GM12878 (cell line): ENCODE measurements around the gene CHD1. TPM values are rescaled to one million over a fixed set of nuclear protein-coding genes. Genes with fewer than 3 reads are reported as not detected.

ENCODE experiments used
- ATAC-seq: fragments of 200-7000 bp; cut with Tn5 transposase; 3 replicates; pipeline ENCODE4 v1.9.1; 2020; ENCODE audit warnings: mild to moderate bottlenecking, moderate library complexity
- BruUV-seq: library from RNA; stranded (reverse); fragments of 400-500 nt; replicated peaks from 2 replicates; lab custom pipeline; 2021; lab: Mats Ljungman, UMichigan
- CTCF ChIA-PET: fragments of 300-600 bp; sonication (Branson Sonifier 250); formaldehyde crosslinking; extraction: SDS; loops from one replicate; lab custom pipeline; 2021; ENCODE audit warnings: inconsistent platforms; lab: Yijun Ruan, JAX
- POLR2A ChIA-PET: fragments of 350-600 bp; formaldehyde crosslinking; extraction: SDS; loops from one replicate; lab custom pipeline; 2021; ENCODE audit warnings: inconsistent platforms; lab: Charles Lee
- RAD21 ChIA-PET: fragments of 300-600 bp; sonication (Branson Sonifier 250); formaldehyde crosslinking; loops from one replicate; lab custom pipeline; 2023; ENCODE audit warnings: antibody characterized with exemption; ENCODE audit not compliant: unreplicated experiment; lab: Charles Lee
- SMC1A ChIA-PET: fragments of 300-600 bp; sonication (Branson Sonifier 250); formaldehyde crosslinking; loops from one replicate; lab custom pipeline; 2023; ENCODE audit not compliant: unreplicated experiment, uncharacterized antibody; lab: Charles Lee
- DNase-seq: peaks from one replicate; pipeline ENCODE4 v3.0.0-alpha.2; 2011; ENCODE audit warnings: low read depth, low spot score
- FAIRE-seq: peaks from 3 replicates; lab custom pipeline; 2011; peaks lifted over from hg19 to GRCh38; lab: Jason Lieb, UNC
- H2AFZ ChIP-seq: 2 replicates; pipeline ENCODE4 v1.6.0; 2011; ENCODE audit warnings: low read depth, low read length, control low read depth; ENCODE audit not compliant: control insufficient read depth
- H3K27ac ChIP-seq: 2 replicates; pipeline ENCODE4 v1.5.1; 2011; ENCODE audit warnings: control low read depth; ENCODE audit not compliant: control insufficient read depth, insufficient read depth
- H3K27me3 ChIP-seq, 2 experiments: replicated peaks in 1 of 2; 2 replicates each; pipeline versions ENCODE4 v1.6.0 to v1.6.1; 2011; ENCODE audit warnings: low read length in 1 of 2; ENCODE audit not compliant: control insufficient read depth in 2 of 2, insufficient read depth in 2 of 2
- H3K36me3 ChIP-seq, 2 experiments: 2 replicates each; pipeline ENCODE4 v1.5.1; 2011; ENCODE audit warnings: low read length in 1 of 2; ENCODE audit not compliant: control insufficient read depth in 2 of 2, insufficient read depth in 2 of 2
- H3K4me1 ChIP-seq: 2 replicates; pipeline ENCODE4 v1.6.1; 2011; ENCODE audit warnings: mild to moderate bottlenecking, low read length, moderate library complexity, mixed read lengths; ENCODE audit not compliant: control insufficient read depth, insufficient read depth
- H3K4me2 ChIP-seq: 2 replicates; pipeline ENCODE4 v1.6.0; 2011; ENCODE audit warnings: control low read depth; ENCODE audit not compliant: control insufficient read depth, insufficient read depth
- H3K4me3 ChIP-seq: fragments of 200-600 bp; sonication (generic); 2 replicates; pipeline ENCODE4 v1.5.1; 2016
- H3K79me2 ChIP-seq: 2 replicates; pipeline ENCODE4 v1.6.0; 2011; ENCODE audit warnings: low read length; ENCODE audit not compliant: control insufficient read depth, insufficient read depth
- H3K9ac ChIP-seq: 2 replicates; pipeline ENCODE4 v1.8.0; 2011; ENCODE audit warnings: low read length, control low read depth, mixed read lengths; ENCODE audit not compliant: control insufficient read depth, insufficient read depth
- H3K9me3 ChIP-seq: replicated peaks from 3 replicates; pipeline ENCODE4 v1.5.1; 2011; ENCODE audit warnings: mild to moderate bottlenecking, low read length; ENCODE audit not compliant: control insufficient read depth, insufficient read depth
- H4K20me1 ChIP-seq: 2 replicates; pipeline ENCODE4 v1.6.0; 2011; ENCODE audit not compliant: control insufficient read depth, insufficient read depth
- EGR1 ChIP-seq, 2 experiments: IDR thresholded peaks; 1 replicate in 1 of 2; 2 replicates in 1 of 2; pipeline ENCODE4 v1.6.1; 2011 to 2012; ENCODE audit warnings: low read depth in 2 of 2, low read length in 2 of 2, borderline replicate concordance in 1 of 2, mild to moderate bottlenecking in 1 of 2, moderate library complexity in 1 of 2
- FOXK2 ChIP-seq: fragments of 450-650 bp; IDR thresholded peaks from 2 replicates; pipeline ENCODE4 v1.6.1; 2017; ENCODE audit warnings: mild to moderate bottlenecking, moderate library complexity
- NFYB ChIP-seq: IDR thresholded peaks from 2 replicates; pipeline ENCODE4 v1.6.1; 2011; ENCODE audit warnings: low read depth, mild to moderate bottlenecking, low read length, improper control_type of control experiment, moderate library complexity; ENCODE audit not compliant: insufficient read depth
- PML ChIP-seq: IDR thresholded peaks from 2 replicates; pipeline ENCODE4 v1.6.1; 2012; ENCODE audit warnings: low read length, inconsistent platforms
- RB1 ChIP-seq: fragments of 450-650 bp; formaldehyde crosslinking; IDR thresholded peaks from 2 replicates; pipeline ENCODE4 v1.6.1; 2017; ENCODE audit warnings: mild to moderate bottlenecking, borderline replicate concordance
- TCF12 ChIP-seq: IDR thresholded peaks from 2 replicates; pipeline ENCODE4 v1.6.1; 2011; ENCODE audit warnings: low read depth, mild to moderate bottlenecking, low read length
- ZBTB40 ChIP-seq: fragments of 450-650 bp; IDR thresholded peaks from 2 replicates; pipeline ENCODE4 v1.6.1; 2016; ENCODE audit warnings: mild to moderate bottlenecking, moderate library complexity, borderline replicate concordance
- ZNF274 ChIP-seq: IDR thresholded peaks from one replicate; pipeline ENCODE4 v1.8.0; 2011; ENCODE audit not compliant: insufficient read length, insufficient read depth
- WGBS: methylation state at CpG from one replicate; pipeline ENCODE4 v1.1.6; 2016; ENCODE audit warnings: low lambda C conversion rate; ENCODE audit not compliant: insufficient replicate concordance, insufficient coverage; ENCODE audit errors: missing lambda C conversion rate; 5-methylcytosine and 5-hydroxymethylcytosine counted together
- in situ Hi-C: fragments of 300-500 bp; cut with MboI; formaldehyde crosslinking; loops from 9 replicates; pipeline ENCODE4 v1.14.3; 2018; ENCODE audit warnings: mixed read lengths
- intact Hi-C: fragments of 100-400 bp; cut with micrococcal nuclease; formaldehyde crosslinking; loops from one replicate; pipeline ENCODE4 v1.14.2; 2022; ENCODE audit not compliant: unreplicated experiment
- polyA plus RNA-seq, 11 experiments: library from polyadenylated mRNA; depleted of rRNA in 4 of 11; unstranded in 6 of 11; stranded (reverse) in 5 of 11; fragments of >200 nt; fragmentation: Nextera tagmentation in 4 of 11; fragmentation: Illumina TruSeq in 1 of 11; extraction: Ambion mirVana in 4 of 11; extraction: Trizol in 1 of 11; gene quantifications; 1 replicate in 1 of 11; 2 replicates in 10 of 11; pipeline versions ENCODE4 v1.2.1 to v1.2.3, GENCODE V29; 2011 to 2016; ENCODE audit warnings: inconsistent platforms in 2 of 11, missing spikeins in 2 of 11, low read depth in 1 of 11
- total RNA-seq, 4 experiments: library from RNA; depleted of rRNA in 3 of 4; stranded (reverse); fragments of >200 nt in 3 of 4; fragmentation: Illumina TruSeq in 1 of 4; extraction: Trizol in 1 of 4; gene quantifications; 2 replicates each; pipeline versions ENCODE4 v1.2.1 to v1.2.3, GENCODE V29; 2013 to 2021

CHD1 gene
- total and polyA plus RNA-seq, 10 of the 15 experiments (the other 5 are each of a cell fraction or from before 2014, with no cell fraction given) = 25.5 to 158 (median 50.5) TPM

GRCh38 chr5:98968056-98968564, 39.3 kb upstream of the CHD1 start:
- Histone ChIP-seq H3K9ac (no peak overlapping the region), H3K27me3 (no peaks in the 10 kb centered on the region), H3K4me2 (no peak overlapping the region), H3K27ac (no peak overlapping the region), H3K79me2 (no peaks in the 10 kb centered on the region), H3K4me1 (no peaks in the 10 kb centered on the region), H4K20me1 (no peaks in the 10 kb centered on the region), H2AFZ (no peak overlapping the region), H3K4me3 (no peak overlapping the region), H3K36me3 (no peaks in the 10 kb centered on the region), H3K9me3 (no peaks in the 10 kb centered on the region)
- ATAC-seq (no peak), FAIRE-seq (no peak), DNase-seq (no peak)
- ChIA-PET RAD21 (interaction anchor here (1.7 to 1.8 kb wide), 2 partner anchors 65 to 92 kb away, joined by 4 to 5 read pairs; no protein-coding TSS in a partner anchor), SMC1A (interaction anchor here (0.6 to 2.2 kb wide), 5 partner anchors 19 to 92 kb away, joined by 3 to 12 read pairs (median 4); no protein-coding TSS in a partner anchor), CTCF (interaction anchor here (0.6 to 2.4 kb wide), 5 partner anchors 31 to 93 kb away, joined by 3 to 13 read pairs (median 3); no protein-coding TSS in a partner anchor), POLR2A (no interaction called here)
- 93% methylated on average over 4 of the region's 4 CpGs for WGBS
- intact Hi-C loops = no loop called here
- TF ChIP-seq RB1 (no peak), ZBTB40 (no peak), NFYB (no peak), ZNF274 (no peak), PML (no peak), TCF12 (no peak), FOXK2 (no peak), EGR1 (IDR thresholded peaks at IDR 0.05; ENCODE audit: borderline replicate concordance in 1 of 2, low read depth in 2 of 2, low read length in 2 of 2) (no peak)
- no TSS peak for BruUV-seq
- in situ Hi-C loops = no loop called here
